IPS-20b (cell line): ENCODE data around the gene PPP2R3B.
"Not testable (repeated sequence)": the region's sequence is repeated elsewhere in the genome, so short reads cannot be mapped to it uniquely, and the experiment has no call there.

Source experiments
- H3K27ac ChIP-seq: one replicate; pipeline ENCODE4 v1.5.1; 2013; ENCODE audit warnings: low read length
- H3K27me3 ChIP-seq: 2 replicates; pipeline ENCODE4 v1.6.1; 2013; ENCODE audit warnings: mild to moderate bottlenecking, low read length, inconsistent platforms; ENCODE audit not compliant: insufficient read depth
- H3K36me3 ChIP-seq: 2 replicates; pipeline ENCODE4 v1.6.1; 2013; ENCODE audit warnings: low read depth, mild to moderate bottlenecking, inconsistent platforms, low read length, moderate library complexity; ENCODE audit not compliant: insufficient read depth
- H3K4me1 ChIP-seq: 2 replicates; pipeline ENCODE4 v1.6.1; 2013; ENCODE audit warnings: mild to moderate bottlenecking, control low read depth, inconsistent platforms, low read length, moderate library complexity; ENCODE audit not compliant: insufficient read depth
- H3K4me3 ChIP-seq: 2 replicates; pipeline ENCODE4 v1.5.1; 2013; ENCODE audit warnings: mild to moderate bottlenecking, low read length, inconsistent platforms
- H3K9ac ChIP-seq: 2 replicates; pipeline ENCODE4 v1.6.1; 2013; ENCODE audit warnings: low read depth, mild to moderate bottlenecking, inconsistent platforms, low read length, moderate library complexity
- H3K9me3 ChIP-seq: 2 replicates; pipeline ENCODE4 v1.6.1; 2013; ENCODE audit warnings: mild to moderate bottlenecking, low read depth, low read length, inconsistent platforms; ENCODE audit not compliant: insufficient read depth

PPP2R3B gene

DNA sequence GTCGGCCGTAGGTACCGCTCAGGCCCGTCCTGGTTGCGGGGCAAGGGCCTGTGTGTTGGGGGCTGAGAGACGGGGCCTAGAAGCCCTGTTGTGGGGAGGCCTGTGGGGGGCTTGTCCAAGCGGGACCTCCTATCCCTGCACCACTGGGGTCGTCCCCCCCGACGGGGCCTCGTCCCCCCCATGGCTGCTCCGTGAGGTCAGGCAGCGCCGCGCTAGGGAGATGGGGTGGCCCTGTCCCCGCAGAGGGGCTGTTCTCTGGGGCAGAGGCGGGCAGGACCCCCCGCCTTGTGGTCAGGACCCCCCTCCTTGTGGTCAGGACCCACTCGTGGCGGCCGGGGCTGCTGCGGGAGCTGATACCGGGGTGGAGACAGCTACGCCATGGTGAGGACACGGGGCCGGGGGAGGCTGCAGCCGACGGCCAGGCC, 56.0 kb downstream of the PPP2R3B start:
- peak overlapping the region; percentile 31; the same call in 1 of the 2 replicates for H3K4me3 ChIP-seq
- H3K27me3 ChIP-seq: no peaks in the 10 kb centered on the region; the same call in 1 of the 2 replicates
- H3K9ac ChIP-seq: no peak overlapping the region
- H3K4me1 ChIP-seq: no peaks in the 10 kb centered on the region
- no peak overlapping the region for H3K27ac ChIP-seq
- no peaks in the 10 kb centered on the region for H3K9me3 ChIP-seq
- 0 out of 2 replicates have a peak, but pooled peaks cover 8% of the 10 kb centered on the region for H3K36me3 ChIP-seq

DNA sequence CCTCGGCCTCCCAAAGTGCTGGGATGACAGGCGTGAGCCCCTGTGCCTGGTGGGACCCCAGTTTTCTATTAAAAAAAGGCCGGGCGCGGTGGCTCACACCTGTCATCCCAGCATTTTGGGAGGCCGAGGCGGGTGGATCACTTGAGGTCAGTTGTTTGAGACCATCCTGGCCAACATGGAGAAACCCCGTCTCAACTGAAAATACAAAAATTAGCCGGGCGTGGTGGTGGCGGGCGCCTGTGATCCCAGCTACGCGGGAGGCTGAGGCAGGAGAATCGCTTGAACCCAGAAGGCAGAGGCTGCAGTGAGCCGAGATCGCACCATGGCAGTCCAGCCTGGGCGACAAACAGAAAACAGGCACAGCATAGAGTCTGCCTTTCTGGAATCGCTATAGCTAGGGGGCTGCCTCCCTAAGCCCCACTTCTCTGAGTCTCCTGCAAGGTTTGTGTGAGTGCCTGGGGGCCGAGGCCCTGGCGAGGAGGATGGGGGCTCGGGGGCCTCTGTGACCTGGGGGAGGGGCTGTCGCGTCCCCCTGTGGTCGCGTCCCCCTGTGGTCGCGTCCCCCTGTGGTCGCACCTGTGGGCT, 56.5 kb downstream of the PPP2R3B start:
- not testable (repeated sequence) for H3K9me3 ChIP-seq

DNA sequence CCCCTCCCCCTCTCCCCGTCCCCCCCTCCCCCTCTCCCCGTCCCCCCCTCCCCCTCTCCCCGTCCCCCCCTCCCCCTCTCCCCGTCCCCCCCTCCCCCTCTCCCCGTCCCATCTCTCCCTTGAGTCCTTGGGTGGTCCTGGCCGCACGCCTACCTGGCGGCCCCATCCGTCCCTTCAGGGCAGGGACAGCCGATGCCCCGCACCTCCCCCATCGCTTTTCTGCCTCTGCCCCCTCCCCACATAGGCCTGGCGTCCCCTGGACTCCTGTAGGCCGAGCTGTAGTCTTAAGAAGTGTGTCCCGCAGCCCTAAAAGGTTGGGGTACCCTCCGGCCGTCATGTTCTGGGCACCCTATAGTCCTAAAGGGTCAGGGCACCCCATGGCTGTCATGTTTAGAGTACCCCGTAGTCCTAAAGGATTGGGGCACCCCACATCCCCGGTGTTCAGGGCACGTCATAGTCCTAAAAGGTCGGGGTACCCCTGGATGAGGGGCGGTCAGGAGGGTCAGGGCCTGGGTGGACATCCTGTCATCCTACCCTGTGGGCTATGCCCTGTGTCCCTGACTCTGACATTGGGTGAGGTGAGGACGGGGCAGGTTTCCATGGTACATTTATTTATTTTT, 57.3 kb downstream of the PPP2R3B start:
- H3K9me3 ChIP-seq: no peaks in the 10 kb centered on the region

More for the DNA sequence above, 56.5 kb downstream of the PPP2R3B start:
- H3K9ac ChIP-seq, H3K27me3 ChIP-seq, H3K36me3 ChIP-seq, H3K27ac ChIP-seq, H3K4me3 ChIP-seq, H3K4me1 ChIP-seq: not testable (repeated sequence)

DNA sequence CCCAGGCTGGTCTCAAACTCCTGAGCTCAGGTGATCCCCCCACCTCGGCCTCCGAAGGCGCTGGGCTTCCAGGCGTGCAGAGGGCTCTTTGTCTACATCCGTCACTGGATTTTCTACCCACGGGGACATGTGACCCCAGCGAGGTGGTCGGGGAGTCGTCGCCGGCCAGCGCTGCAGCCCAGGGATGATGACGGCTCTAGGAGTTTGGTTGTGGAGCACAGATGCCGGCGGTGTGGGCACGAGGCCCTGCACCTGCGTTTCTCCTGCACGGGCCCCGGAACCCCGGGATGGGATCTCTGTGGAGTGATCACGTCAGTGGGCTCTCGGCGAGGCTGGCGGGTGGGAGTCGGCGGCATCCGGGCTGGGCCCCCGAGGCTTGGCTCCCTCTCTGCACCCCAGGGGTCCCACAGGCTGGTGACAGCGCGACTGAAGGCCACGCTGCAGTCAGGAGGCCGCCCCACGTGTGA, 59.0 kb downstream of the PPP2R3B start:
- Histone ChIP-seq H3K4me3 (no peak overlapping the region), H3K4me1 (no peaks in the 10 kb centered on the region), H3K27ac (no peak overlapping the region), H3K9ac (no peak overlapping the region), H3K9me3 (no peaks in the 10 kb centered on the region), H3K36me3 (no peaks in the 10 kb centered on the region), H3K27me3 (no peaks in the 10 kb centered on the region; the same call in 1 of the 2 replicates)

More for the DNA sequence above, 57.3 kb downstream of the PPP2R3B start:
- Histone ChIP-seq H3K9ac (no peak overlapping the region), H3K27me3 (no peaks in the 10 kb centered on the region; the same call in 1 of the 2 replicates), H3K27ac (no peak overlapping the region), H3K4me1 (no peaks in the 10 kb centered on the region), H3K36me3 (0 out of 2 replicates have a peak, but pooled peaks cover 8% of the 10 kb centered on the region), H3K4me3 (no peak overlapping the region)

DNA sequence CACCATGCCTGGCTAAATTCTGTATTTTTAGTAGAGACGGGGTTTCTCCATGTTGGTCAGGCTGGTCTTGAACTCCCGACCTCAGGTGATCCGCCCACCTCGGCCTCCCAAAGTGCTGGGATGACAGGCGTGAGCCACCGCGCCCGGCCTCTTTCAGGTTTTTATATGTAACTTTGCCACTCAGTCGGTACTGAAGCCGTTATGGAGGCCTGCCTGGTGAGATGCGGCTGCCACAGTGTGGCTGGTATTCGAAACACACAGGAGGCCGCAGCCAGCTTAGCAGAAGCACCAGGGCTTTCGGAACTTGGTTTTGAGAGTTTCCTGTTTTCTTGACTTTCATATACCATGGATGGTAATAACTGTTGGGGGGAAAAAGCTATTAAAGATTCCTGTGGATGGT, 62.0 kb downstream of the PPP2R3B start:
- peaks cover 12% of the 10 kb centered on the region; the same call in 1 of the 2 replicates for H3K27me3 ChIP-seq
- H3K4me3 ChIP-seq, H3K27ac ChIP-seq, H3K36me3 ChIP-seq, H3K9ac ChIP-seq, H3K9me3 ChIP-seq, H3K4me1 ChIP-seq: not testable (repeated sequence)

DNA sequence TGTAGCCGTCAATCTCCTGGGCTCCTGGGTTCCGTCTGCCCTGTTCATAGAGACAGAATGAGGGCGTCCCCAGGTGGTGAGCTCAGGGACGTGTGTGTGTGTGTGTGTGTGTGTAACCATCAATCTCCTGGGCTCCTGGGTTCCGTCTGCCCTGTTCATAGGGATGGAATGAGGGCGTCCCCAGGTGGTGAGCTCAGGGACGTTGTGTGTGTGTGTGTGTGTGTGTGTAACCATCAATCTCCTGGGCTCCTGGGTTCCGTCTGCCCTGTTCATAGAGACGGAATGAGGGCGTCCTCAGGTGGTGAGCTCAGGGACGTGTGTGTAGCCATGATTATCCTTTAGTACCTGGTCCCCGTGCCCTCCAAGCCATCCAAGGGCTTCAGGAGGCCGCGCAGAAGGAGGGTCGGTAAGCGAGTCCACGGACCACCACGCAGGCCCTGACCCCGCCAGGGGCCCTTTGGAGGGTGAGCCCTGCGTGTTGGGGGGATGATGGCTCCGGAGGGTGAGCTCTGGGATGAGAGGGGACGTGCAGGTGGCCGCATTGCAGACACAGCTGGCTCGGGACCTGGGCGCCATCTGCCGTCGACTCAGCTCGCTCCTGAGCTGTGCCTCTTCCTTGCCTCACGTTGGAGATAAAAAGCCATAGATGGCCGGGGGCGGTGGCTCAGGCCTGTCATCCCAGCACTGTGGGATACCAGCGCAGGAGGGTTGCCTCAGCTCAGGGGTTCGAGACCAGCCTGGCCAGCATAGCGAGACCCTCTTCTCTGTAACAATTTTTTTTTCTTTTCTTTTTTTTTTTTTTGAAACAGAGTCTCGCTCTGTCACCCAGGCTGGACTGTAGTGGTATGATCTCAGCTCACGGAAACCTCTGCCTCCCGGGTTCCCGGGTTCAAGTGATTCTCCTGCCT, 62.7 kb downstream of the PPP2R3B start:
- no peak overlapping the region for H3K4me3 ChIP-seq

DNA sequence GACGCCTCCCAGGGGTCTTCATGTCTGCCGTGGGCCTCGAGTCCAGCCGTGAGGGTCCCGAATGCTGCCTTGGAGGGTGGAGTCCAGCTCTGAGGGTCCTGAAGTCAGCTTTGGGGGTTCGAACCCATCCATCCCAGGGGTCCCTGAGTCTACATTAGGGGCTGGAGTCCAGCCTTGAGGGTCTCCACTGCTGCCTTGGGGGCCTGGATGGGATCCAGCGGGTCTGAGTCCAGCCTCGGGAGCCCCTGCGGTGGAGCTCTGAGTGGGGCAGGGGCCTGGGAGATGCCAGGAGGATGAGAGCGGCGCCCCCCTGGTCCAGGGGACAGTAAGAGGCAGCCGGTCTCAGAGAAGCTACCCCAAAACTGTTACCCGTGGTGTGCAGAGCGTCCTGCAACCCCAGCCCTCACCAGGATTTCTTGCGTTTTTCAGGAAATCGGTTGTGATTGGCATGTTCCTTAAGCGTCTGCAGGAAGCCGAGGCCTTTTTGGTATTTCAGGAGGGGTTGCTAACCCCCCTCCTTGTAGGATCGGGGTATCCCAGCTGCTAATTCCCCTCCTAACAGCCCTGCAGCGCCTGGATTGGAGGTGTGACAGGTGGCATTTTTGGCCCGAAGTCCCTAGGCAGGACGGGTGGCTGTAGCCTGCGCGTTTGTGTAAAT, 66.5 kb downstream of the PPP2R3B start:
- Histone ChIP-seq H3K27me3 (peaks cover 12% of the 10 kb centered on the region; the same call in 1 of the 2 replicates), H3K9ac (peak overlapping the region; percentile 90), H3K4me1 (peaks cover 6% of the 10 kb centered on the region), H3K4me3 (peak overlapping the region; percentile 77), H3K27ac (no peak overlapping the region), H3K36me3 (peaks cover 13% of the 10 kb centered on the region), H3K9me3 (no peaks in the 10 kb centered on the region)

More for the DNA sequence above, 62.7 kb downstream of the PPP2R3B start:
- no peaks in the 10 kb centered on the region for H3K9me3 ChIP-seq
- peaks cover 6% of the 10 kb centered on the region for H3K4me1 ChIP-seq
- peaks cover 12% of the 10 kb centered on the region; the same call in 1 of the 2 replicates for H3K27me3 ChIP-seq
- no peaks in the 10 kb centered on the region for H3K36me3 ChIP-seq
- no peak overlapping the region for H3K9ac ChIP-seq
- no peak overlapping the region for H3K27ac ChIP-seq

DNA sequence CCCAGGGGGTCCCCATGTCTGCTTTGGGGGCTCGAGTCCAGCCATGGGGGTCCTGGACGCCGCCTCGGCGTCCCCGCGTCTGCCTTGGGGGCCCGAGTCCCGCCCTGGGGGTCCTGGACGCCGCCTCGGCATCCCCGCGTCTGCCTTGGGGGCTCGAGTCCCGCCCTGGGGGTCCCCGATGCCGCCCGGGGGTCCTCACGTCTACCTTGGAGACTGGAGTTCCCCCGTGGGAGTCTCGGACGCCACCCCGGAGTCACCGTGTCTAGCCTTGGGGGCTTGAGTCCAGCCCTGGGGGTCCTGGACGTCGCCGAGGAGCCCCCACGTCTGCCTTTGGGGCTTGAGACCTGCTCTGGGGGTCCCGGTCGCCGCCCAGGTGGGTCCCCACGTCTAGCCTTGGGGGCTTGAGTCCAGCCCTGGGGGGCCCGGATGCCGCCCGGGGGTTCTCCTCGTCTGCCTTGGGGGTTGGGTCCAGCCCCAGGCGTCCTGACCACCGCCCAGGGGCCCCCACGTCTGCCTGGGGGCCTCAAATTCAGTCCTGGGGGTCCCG, 67.1 kb downstream of the PPP2R3B start:
- H3K27ac ChIP-seq: peak overlapping the region; percentile 77
- no peaks in the 10 kb centered on the region for H3K9me3 ChIP-seq
- peaks cover 12% of the 10 kb centered on the region; the same call in 1 of the 2 replicates for H3K27me3 ChIP-seq
- peaks cover 17% of the 10 kb centered on the region for H3K36me3 ChIP-seq
- H3K9ac ChIP-seq: peak overlapping the region; percentile 90
- H3K4me3 ChIP-seq: peak overlapping the region; percentile 77
- peaks cover 6% of the 10 kb centered on the region for H3K4me1 ChIP-seq

DNA sequence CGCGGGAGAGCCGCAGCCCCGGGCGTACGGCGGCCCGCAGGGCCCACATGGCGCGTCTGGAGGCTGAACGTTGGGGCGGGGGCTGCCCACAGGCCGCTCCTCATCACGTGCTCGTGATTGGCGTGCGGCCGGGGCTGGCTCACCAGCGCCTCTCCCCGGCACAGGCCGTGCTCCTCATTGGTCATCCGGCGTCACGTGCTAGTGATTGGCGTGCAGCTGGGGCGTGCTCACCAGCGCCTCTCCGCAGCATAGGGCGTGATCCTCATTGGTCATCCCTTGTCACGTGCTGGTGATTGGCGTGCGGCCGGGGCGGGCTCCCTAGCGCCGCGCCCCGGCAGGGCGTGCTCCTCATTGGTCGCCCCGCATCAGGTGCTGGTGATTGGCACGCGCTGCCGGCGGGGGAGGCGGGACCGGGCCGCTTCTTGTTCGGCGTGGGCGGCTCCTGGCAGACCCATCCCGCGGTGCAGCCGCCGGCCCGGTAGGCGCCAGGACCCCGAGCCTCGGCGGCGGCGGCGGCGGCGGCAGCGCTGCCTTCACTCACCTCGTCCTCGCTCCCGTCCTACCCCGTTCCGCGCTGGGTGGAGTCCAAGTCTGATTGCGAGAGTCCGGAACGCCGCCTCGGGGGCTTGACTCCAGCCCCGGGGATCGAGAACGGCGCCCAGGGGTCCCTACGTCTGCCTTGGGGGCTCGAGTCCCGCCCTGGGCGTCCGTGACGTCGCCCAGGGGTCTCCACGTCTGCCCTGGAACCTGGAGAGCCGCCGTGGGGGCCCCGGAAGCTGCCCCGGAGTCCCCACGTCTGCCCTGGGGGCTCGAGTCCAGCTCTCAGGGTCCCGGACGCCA, 67.7 kb downstream of the PPP2R3B start, which contains the start of gene GTPBP6:
TSS of gene GTPBP6 (minus strand) at position 58 of the 840 bp plus-strand sequence. CDS start at position 49, 9 bp downstream.
- Histone ChIP-seq H3K9me3 (no peaks in the 10 kb centered on the region), H3K27me3 (peaks cover 12% of the 10 kb centered on the region; the same call in 1 of the 2 replicates), H3K36me3 (peaks cover 19% of the 10 kb centered on the region), H3K4me1 (peaks cover 6% of the 10 kb centered on the region), H3K27ac (peak within 1 kb of the TSS; percentile 77), H3K4me3 (peak within 1 kb of the TSS; percentile 77), H3K9ac (peak within 1 kb of the TSS; percentile 90)

DNA sequence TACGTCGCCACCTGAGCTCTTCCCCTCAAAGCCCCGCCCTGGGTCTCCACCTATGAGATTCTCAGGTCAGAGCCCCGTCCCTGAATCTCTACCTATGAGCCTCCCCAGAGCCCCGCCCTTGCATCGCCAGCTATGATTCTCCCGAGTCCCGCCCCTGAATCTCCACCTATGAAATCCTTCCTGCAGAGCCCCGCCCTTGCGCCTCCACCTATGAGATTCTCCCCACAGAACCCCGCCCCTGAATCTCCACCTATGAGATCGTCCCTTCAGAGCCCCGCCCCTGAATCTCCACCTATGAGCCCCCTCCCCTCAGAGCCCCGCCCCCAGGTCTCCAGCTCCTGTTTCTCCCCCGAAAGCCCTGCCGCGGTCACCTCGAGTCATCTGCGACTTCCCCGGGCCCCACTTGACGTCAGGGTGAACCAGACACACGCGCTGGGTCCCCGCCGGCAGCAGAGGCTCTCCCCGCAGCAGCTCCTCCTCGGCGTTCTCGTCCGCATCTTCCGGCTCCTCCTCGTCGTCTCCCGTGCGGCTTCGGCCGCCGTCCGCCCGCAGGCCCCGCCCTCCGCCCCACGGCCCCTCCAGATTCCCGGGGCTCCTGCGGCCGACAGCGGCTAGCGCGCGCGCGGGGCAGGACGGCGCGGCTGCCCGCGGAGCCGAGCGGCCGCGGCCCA, 68.5 kb downstream of the PPP2R3B start:
- Histone ChIP-seq H3K36me3 (peaks cover 27% of the 10 kb centered on the region), H3K27me3 (peaks cover 12% of the 10 kb centered on the region; the same call in 1 of the 2 replicates), H3K9ac (peak overlapping the region; percentile 82), H3K4me3 (peak overlapping the region; percentile 75), H3K9me3 (no peaks in the 10 kb centered on the region), H3K27ac (no peak overlapping the region), H3K4me1 (peaks cover 6% of the 10 kb centered on the region)
